ENCODE results near the gene TBCK.

DNA sequence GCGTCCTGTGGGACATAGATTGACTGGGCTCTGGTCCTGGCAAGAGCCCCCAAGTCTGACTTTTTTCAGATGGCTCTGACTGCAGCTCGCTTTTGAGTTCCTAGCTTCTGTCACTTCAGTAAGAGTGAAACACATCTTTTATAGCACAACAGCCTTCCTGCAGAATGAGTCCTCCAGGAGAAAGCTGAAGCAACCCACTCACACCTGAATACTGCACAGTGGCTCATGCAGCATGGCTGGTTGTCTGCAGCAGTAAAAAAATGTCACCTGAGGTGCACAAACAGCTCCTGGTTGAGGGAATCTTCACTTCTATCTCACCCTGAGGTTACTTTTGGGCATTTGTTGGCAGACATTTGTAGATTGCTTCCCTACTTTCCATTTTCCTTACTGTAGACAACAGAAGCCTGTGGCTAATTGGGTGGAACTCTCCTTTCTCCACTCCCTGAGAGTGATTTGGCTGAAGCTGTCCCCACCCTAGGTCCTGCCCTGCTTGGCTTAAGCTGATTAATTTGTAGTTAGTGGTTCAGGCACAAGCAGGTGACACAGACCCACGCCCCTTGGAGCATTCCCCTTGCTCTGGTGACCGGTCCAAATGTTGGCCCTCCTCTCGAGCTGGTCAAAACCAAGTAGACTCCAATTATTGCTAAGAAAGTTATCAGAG, 321.0 kb downstream of the TBCK start:
- TF ChIP-seq, protein P1, sequence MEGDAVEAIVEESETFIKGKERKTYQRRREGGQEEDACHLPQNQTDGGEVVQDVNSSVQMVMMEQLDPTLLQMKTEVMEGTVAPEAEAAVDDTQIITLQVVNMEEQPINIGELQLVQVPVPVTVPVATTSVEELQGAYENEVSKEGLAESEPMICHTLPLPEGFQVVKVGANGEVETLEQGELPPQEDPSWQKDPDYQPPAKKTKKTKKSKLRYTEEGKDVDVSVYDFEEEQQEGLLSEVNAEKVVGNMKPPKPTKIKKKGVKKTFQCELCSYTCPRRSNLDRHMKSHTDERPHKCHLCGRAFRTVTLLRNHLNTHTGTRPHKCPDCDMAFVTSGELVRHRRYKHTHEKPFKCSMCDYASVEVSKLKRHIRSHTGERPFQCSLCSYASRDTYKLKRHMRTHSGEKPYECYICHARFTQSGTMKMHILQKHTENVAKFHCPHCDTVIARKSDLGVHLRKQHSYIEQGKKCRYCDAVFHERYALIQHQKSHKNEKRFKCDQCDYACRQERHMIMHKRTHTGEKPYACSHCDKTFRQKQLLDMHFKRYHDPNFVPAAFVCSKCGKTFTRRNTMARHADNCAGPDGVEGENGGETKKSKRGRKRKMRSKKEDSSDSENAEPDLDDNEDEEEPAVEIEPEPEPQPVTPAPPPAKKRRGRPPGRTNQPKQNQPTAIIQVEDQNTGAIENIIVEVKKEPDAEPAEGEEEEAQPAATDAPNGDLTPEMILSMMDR (IDR thresholded peaks at IDR 0.05; ENCODE audit: insufficient read depth, low read depth, low read length) = no peak
- no peak for TF ChIP-seq EZH2 (IDR thresholded peaks at IDR 0.05; ENCODE audit: insufficient read depth, low read length)

Data from astrocyte (in vitro differentiated cells and primary cell).